ENCODE results near the gene TMEM272.

Gene TMEM272

DNA sequence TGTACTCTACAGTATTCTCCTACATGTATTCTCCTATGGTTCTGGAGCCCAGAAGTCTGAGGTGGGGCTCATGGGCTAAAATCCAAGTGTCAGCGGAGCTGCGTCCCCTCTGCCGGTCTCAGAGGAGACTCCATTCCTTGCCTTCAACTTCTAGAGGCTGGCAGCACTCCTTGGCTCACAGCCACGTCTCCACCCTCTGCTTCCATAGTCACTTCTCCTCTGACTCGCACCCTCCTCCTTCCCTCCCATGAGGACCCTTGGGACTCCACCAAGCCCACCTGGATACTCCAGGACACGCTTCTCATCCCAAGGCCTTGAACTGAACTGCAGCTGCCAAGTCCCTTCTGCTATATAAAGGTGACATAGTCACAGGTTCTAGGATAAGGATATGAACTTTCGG lies 68.8 kb downstream of the TMEM272 start:
- FAIRE-seq = no peak

DNA sequence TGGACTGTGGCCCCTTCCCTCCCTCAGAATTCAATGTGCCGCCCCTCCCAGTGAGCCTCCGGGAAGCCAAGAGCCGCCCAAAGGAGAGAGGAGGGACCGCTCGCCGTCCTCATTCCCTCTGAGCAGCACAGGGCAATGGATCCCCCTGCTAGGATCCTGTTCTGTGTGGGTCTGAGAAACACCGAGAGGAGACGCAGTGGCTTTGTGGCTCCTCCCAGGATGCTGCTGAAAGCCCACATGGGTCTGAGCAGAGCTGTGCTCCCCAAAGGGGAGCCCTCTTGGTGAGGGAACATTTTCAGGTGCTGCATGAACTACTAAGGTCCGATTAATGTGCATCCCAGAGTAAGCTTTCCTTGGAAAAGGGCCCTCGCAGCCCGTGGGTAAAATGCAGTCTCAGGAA lies 71.5 kb downstream of the TMEM272 start:
- FAIRE-seq = no peak

DNA sequence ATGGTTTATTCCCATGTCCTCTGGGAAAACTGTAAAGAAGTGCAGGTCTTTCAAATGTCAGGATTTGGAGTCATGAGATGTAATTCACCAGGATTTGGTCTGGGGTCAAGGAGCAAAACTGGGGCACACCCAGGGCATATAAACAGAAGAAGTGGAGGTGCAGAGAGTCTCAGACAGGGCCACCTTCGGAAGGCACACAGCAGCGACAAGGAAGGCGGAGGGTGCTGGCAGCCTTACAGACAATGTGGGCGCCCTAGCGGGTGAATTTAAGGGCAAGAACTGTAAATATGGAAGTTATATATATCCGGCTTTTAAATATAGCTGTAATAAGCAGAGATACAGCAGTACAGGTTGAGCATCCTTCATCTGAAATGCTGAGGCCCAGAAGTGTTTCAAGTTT lies 72.2 kb downstream of the TMEM272 start:
- no peak for FAIRE-seq

DNA sequence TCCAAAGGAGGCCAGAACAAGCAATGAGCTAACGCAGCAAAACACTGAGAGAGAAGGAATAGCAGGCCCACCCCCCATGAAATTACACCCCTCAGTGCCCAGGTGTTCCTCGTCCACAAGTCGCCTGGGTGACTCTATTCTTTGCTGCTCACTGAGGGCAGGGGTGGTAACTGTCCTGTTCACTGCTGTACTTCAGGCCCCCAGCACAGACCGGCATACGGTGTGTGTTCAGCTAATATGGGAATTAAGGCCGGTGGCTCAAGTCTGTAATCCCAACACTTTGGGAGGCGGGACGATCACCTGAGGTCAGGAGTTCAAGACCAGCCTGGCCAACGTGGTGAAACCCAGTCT lies 72.9 kb downstream of the TMEM272 start:
- FAIRE-seq = no peak

DNA sequence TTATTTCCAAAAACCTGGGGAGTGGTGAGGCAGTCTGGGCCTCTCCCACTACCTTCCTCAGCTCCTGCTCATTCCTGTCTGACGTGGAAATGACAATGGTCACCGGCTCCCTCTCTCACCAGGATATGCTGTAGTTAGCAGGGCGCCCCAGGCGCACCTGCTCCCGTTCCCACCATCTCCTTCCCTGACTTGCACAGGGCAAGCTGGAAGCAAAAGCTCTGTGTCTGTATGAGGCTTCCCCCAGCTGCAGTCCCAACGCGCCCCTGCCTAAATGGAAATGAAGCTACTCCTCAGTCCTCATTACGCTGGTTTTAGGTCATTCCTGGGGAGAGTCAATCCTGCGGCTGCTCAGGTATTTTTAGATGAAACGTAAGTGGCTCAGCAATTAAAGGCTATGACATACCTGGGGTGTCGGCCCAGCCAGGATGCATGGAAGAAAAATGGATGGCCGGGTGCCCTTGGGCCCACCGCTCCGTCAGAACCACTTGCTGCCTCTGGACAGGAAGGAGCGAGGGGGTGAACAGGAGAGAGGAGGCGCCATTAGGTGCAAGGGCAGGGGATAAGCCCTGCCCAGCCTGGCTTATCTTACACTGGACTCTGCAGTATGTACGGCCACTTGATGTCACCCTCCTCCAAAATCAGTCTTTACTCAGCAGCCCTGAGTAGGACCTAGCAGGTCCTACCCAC lies 73.4 kb downstream of the TMEM272 start:
- no peak for FAIRE-seq

DNA sequence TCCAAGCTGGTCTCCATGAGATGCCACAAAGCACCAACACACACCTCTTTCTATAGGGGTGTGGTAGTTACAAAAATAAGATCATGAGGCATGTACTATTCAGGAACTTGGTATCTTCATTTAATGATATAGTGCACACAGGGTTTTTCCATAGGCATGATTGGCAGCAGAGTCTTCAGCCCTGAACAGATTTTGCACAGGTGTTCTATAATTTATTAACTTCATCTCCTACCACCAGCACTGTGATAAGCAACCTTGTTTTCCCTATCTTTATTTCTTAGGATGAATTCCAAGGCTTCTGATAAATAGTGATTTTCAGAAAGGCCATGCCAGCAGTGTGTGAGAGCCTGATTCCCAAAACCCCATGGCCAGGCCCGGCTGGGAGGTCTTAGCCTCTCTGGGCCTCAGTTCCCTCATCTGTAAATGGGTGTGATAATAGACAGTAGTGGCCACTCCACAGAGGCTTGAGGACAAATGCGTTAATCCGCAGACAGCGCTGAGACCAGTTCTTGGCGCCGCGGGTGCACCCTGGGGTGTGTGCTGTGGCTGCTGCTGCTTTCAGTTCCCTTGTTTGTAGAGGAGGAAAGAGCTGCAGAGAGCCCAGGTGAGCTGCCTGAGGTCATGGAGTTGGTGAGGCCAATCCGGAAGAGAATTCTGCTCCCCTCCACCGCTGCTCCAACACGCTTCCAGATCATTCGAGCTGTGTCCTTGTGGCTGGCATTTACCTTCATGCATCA lies 74.1 kb downstream of the TMEM272 start:
- FAIRE-seq = no peak

DNA sequence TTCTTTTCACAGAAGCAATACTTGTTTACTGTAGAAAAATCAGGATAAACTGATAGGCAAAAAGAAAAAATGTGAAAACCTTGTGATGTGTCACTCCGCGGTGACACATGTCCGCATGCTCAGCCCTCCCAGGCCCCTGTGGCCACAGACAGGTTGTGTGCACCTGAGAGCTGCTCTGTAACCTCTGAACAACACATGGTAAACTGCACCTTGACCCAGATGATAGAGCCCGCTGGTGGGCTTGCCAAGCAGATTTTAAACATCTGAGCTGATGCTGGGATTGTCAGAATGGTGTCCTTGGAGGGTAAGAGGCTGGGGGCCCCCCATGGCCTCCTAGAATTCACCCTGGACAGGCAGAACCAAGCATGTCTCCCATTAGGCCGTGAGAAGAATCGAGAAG lies 74.8 kb downstream of the TMEM272 start:
- no peak for FAIRE-seq

DNA sequence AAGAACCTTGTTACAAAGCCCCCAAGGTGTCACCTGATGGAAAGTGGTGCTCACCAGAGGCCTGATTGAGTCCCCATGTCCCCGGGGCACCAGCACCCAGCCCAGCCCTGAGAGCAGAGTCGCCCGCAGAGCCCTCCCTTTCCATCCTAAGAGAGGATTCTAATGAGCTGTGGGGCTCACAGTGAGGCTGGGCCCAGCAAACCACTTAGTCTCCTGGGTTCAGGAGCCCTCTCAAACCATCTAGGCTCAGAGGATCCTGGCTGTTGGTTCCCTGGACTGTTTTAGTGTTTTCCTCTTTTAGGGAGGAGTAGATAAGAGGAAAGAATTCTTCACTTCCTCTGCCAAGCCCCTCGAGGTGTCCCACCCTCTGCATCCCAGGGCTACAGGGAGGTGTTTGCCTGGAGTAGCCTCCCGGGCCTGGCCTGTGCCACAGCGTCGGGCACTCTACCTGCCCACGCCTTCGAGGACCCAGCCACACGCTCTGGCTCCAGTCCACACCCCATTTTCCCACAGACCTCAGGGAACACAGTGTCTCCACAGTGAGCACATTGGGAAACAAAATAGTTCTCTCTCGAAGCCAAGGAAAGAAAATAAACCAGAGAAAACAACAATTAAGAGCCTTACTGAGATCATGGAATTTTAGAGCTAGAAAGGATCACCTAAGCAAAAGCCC lies 75.4 kb downstream of the TMEM272 start:
- no peak for FAIRE-seq

DNA sequence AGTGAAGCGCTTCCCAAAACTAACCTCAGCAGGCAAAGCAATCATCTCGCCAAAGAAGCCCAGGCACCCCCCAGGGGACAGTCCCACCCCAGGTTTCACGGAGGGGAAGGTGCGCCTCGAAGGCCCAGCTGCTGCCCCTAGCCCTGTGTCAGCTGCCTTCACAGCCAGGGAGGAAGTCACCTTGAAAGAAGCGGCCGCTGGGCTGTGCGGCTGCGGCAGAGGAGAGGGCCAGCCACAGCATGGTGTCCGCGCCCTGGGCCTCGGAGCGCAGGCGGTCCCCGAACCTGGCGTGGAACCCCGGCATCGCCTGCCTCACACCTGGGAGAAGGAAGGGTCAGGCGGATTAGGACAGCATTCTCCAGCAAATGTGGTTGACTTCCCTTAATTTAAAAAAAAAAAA lies 76.0 kb downstream of the TMEM272 start:
- FAIRE-seq = no peak

DNA sequence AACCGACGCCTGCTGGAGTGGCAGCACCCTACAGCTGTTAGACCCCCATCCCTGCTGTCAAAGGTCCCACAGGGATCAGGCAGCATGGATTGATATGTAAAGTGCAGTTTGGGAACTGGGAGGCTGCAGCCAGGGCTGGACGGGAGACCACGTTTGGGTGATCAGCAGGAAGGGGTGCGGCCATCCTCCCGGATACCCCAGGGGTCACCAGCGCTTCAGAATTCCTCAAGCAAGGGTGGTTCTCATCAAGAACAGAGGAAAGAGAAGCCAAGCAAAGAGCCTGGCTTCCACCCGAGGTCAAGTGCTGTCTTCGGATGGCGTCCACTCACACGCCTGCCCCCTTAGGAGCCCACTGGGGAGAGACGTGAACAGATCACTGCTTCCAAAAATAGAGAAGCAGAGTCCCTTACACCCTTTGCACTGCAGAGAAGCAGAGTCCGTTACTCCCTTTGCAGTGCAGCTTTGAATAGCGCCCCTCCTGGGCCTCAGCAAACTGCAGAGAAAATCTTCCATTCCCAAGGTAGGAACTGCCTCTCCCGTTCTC lies 76.5 kb downstream of the TMEM272 start:
- no peak for FAIRE-seq

DNA sequence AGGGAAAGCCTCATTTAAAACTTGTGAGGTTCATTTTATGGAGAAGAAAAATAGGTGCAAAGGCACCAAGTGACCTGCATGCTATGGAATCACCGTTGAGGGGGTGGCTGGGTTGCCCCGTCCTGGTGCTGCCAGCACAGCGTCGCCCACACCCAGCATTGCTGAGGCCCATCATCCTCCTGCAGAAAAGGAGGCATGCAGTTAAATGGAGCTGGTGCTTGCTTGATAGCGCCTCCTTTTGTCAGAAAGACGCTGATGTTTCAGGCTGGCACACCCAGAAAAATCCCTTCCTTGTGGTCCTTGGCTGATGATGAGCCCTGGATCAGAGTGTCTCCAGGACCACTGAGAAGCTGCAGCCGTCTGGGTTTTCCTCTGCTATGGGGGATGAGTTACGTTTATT lies 77.9 kb downstream of the TMEM272 start:
- no peak for FAIRE-seq

DNA sequence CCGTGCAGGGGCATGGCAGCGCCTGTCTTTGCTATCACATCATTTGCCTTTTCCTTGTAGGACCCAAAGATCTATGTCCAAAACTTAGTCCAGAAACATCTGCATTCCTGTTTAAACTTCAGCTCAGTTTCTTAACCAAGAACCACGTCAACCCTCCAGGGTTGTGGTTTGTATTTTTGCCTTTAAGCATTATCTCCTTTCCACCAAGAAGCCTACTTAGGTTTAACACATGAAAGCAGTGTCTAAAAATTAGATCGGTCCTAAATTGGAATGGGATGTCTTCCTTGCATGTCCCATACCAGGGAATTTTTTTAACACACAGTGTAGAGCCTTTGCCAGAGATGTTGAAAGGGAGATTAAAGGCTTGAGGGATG lies 79.8 kb downstream of the TMEM272 start:
- FAIRE-seq = no peak

DNA sequence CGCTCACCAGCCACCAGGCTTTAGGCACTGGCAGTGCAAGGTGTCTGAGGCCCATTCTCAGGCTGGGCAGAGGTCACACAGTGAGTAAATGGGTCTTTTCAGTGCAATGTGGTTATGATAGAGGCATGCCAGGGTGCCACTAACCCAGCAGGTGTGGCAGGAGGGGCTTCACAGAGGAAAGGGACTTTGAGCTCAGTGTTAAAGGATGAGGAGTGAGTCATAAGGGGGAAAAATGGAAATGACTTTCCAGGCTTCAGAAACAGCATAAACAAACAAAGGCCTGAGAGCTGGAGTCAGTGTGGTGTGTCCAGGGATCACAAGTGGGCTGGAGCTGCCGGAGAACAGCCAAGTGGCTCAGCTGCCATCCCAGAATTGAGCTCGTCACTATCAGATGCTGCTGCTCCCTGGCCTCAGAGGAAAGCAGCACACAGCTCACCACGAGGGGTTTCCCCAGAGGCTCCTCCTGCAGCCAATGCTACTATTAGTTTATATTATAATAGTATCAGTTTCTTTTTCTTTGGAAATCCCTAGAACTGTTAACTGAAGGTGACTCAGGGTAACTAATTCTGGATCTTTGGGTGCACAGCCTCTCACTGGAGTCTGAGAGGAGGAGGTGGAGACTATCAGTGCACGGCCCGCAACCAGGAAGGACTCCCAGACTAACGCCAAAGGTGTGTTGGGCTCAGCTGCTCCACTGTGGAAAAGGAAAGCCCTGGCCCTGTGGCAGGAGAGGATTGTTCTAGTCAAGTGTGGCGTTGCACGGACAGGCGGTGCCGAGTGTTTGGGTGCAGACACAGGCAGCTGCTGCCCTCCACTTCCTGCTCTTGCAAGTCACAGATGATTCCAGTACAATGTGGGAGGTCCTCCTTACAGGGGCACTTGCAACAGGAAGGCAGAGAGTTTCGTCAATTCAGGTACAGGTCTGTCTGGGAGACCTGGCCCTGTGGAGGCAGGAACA lies 80.5 kb downstream of the TMEM272 start:
- no peak for FAIRE-seq

DNA sequence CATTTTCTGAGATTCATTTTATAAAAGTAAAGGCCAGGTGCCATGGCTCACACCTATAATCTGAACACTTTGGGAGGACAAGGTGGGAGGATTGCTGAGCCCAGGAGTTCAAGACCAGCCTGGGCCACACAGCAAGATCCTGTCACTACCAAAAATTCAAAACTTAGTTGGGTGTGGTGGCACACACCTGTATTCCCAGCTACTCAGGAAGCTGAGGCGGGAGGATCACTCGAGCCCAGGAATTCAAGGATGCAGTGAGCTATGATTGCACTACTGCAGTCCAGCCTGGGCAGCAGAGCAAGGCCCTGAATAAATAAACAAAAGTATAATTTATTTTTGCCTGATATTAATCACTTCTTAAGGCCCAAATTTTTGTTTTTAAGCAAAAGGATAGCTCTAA lies 81.5 kb downstream of the TMEM272 start:
- FAIRE-seq = no peak

Data from TTC549 (cell line).